ENCODE data around the gene UGT3A2.
"Not testable (repeated sequence)": the region's sequence is repeated elsewhere in the genome, so short reads cannot be mapped to it uniquely, and the experiment has no call there.

The UGT3A2 gene

DNA sequence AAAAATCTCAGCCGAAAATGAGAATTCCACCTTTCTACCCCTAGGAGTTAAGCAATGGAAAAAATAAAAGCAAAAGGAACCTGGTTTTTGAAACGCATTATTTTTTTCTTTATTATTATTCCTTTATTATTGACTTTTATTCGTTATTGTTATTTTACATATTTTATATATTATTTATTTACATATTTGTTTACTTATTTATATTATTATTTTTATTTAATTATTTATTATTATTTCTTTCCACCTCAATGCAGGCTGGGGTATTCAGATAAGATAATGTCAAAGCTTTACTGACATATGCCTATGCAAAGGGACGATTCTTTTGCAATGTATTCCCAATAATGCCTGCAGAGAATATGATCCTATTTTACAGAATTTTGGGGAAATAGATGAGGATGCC is 16.7 kb downstream of the UGT3A2 start:
- DNase-seq: no peak

DNA sequence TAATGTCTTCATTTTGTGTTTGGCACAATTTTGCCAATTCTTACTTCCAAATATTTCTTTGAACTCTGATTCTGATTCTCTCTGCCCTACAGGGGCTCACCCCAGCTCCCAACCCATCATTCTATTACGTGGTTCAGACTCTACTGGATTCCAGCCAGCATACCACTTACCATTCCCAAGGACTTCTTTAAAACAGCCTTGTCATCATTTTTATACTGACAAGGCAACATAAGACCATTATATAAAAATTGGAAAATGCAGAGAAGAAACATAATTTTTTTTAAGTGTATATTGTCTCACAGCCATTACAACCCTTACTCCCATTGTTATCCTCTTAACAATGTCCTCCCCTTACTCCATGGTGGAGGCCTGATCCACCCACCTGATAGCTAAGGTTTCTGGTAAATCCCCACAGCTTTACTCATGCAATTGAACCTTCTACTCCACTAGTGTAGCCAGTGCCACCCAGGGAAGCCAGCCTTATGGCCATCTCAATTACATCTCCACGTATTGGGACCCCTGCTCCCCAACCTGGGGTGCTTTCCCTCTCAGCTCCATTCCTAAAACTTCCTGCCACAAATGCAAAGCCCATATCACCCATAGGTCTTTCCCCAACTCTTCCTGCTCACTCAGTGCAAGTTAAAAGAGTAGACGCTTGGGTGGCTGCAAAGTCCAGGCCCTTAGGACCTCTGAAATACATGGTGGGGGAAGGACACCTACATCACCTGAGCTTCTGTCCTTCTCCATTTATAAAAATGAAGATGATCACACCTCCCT is 19.1 kb downstream of the UGT3A2 start:
- DNase-seq: no peak

DNA sequence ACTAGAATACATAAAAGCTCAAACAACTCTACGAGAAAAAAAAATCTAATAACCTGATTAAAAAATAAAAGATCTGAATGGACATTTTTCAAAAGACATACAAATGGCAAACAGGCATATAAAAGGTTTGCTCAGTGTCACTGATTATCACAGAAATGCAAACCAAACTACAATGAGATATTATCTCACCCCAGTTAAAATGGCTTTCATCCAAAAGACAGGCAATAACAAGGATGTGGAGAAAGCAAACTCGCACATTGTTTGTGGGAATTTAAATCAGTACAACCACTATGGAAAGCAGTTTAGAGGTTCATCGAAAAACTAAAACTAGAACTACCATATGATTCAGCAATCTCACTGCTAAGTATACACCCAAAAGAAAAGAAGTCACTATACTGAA is 20.8 kb downstream of the UGT3A2 start:
- DNase-seq: no peak

- DNase-seq: no peak
Observed at GRCh38 chr5:36041537-36041845, 25.2 kb downstream of the UGT3A2 start.

- DNase-seq: no peak
Observed at GRCh38 chr5:36040651-36041536, 25.8 kb downstream of the UGT3A2 start.

- DNase-seq: no peak
Observed at GRCh38 chr5:36035696-36036095, 31.0 kb downstream of the UGT3A2 start.

- not testable (repeated sequence) for DNase-seq
Observed at GRCh38 chr5:36034536-36035134, 32.0 kb downstream of the UGT3A2 start.

DNA sequence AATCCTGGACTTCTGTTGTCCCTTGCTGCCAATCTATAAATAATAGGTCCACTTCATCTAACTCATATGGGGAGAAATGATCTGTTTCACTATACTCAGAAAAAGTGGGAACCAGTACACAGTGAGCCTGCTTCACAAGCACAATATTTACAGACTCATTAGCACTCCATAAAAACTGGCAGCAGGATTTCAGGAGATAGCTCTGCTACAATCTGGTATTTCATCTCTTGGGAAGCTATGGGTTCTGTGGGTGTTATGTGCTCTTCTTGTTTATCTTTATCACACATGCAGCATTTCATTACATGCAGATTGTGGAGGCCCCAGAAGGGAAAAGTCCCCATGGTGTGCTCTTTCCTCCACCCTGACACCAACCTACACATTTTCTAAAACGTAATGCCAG is 33.2 kb downstream of the UGT3A2 start:
- no peak for DNase-seq

GRCh38 chr5:36033047-36033446 is 33.6 kb downstream of the UGT3A2 start:
- DNase-seq: no peak

- no peak for DNase-seq
Observed at GRCh38 chr5:36031223-36031622, 35.5 kb downstream of the UGT3A2 start.

DNA sequence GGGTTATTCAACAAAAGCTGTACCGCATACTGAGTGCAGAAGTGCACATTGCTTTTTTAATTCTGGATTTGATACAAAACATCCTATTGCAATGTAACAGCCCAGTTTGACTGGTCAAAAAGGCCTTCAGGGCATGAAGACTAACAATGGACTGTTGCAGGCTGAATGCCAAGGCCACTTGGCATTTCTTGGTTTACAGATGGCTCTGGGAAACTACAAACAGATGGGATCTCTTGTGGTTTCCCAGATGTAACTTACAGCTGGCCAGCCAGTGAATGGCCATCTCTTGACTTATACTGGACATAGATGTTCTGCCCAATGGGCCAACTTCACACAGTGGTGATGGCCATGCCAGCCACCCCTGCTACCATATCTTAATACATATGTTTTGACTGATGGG is 36.8 kb downstream of the UGT3A2 start:
- DNase-seq: no peak

GRCh38 chr5:36028816-36029465 is 37.7 kb downstream of the UGT3A2 start:
- DNase-seq: no peak

GRCh38 chr5:36027711-36028110 is 39.0 kb downstream of the UGT3A2 start:
- DNase-seq: no peak

- no peak for DNase-seq
Observed at GRCh38 chr5:36026706-36027465, 39.8 kb downstream of the UGT3A2 start.

DNA sequence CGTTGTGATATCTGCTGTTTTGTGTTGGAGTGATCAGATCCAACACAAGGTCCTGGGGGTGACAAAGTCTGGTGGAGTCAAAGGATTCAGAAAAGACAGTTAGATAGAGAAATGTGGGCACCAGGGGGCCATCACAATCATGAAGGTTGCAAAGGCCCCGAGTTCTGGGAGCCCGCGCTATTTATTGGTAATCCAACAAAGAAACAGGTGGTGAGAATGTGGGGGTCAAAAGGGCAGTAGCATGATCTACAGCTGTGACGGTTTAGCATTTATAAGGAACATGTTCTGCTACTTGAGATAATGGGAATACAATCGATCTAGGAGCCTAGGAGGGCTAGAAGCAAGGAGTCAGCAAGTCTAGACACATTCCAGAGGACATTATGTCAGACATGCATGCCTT is 44.4 kb downstream of the UGT3A2 start:
- DNase-seq: not testable (repeated sequence)

- DNase-seq: not testable (repeated sequence)
Observed at GRCh38 chr5:36019584-36019983, 47.1 kb downstream of the UGT3A2 start.

GRCh38 chr5:36017622-36018021 is 49.1 kb downstream of the UGT3A2 start:
- no peak for DNase-seq

GRCh38 chr5:36017004-36017403 is 49.7 kb downstream of the UGT3A2 start:
- no peak for DNase-seq

- DNase-seq: no peak
Observed at GRCh38 chr5:36013182-36013581, 53.5 kb downstream of the UGT3A2 start.

DNA sequence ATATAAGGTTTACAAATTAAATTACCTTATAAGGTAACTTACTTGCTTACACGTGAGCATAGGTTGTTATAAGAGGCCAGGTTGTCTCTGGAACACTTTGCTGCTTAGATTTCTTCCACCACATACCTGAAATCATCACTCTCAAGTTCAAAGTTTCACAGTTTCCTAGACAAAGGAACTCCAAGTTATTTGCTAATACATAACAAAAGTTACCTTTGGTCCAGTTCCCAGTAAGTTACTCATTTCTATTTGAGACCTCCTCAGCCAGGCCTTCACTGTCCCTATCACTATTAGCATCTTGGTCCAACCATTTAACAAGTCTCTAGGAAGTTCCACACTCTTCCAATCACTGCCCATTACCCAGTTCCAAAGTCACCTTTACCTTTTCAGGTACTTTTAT is 57.0 kb downstream of the UGT3A2 start:
- DNase-seq: no peak

- DNase-seq: no peak
Observed at GRCh38 chr5:36007366-36007765, 59.3 kb downstream of the UGT3A2 start.

- no peak for DNase-seq
Observed at GRCh38 chr5:36006163-36006562, 60.5 kb downstream of the UGT3A2 start.

GRCh38 chr5:36001032-36001431 is 65.7 kb downstream of the UGT3A2 start:
- no peak for DNase-seq
